K562 (cell line): ENCODE measurements around the gene SLC2A4.

Experiments used
- CTCF ChIP-seq, 3 experiments: IDR thresholded peaks in 2 of 3; conservative IDR thresholded peaks in 1 of 3; 2 replicates each; pipeline ENCODE4 v1.5.1; 2011 to 2012; ENCODE audit warnings: low read length in 3 of 3, mild to moderate bottlenecking in 3 of 3, control low read depth in 2 of 3, improper control_type of control experiment in 1 of 3, inconsistent platforms in 1 of 3, low read depth in 1 of 3, mixed read lengths in 1 of 3, moderate library complexity in 1 of 3; ENCODE audit not compliant: insufficient read depth in 2 of 3
- MAX ChIP-seq: sonication (generic); formaldehyde crosslinking; IDR thresholded peaks from 2 replicates; pipeline ENCODE4 v1.9.0; 2022; ENCODE audit warnings: mild to moderate bottlenecking, missing genetic modification reagents
- MAZ ChIP-seq, 2 experiments: fragments of 450-650 bp in 1 of 2; sonication (generic) in 1 of 2; formaldehyde crosslinking; IDR thresholded peaks in 1 of 2; conservative IDR thresholded peaks in 1 of 2; 2 replicates each; pipeline versions ENCODE4 v1.4.0 to v1.5.0; 2020; ENCODE audit warnings: mild to moderate bottlenecking in 1 of 2, missing genetic modification reagents in 1 of 2
- NFE2L1 ChIP-seq: fragments of 450-650 bp; IDR thresholded peaks from 2 replicates; pipeline ENCODE4 v1.6.1; 2016; ENCODE audit warnings: missing genetic modification characterization, low read depth, mild to moderate bottlenecking, missing compliant biosample characterization, moderate library complexity, borderline replicate concordance
- POLR2A ChIP-seq: fragments of 450-650 bp; conservative IDR thresholded peaks from 2 replicates; pipeline ENCODE4 v1.6.1; 2016
- POLR2AphosphoS5 ChIP-seq: IDR thresholded peaks from 2 replicates; pipeline ENCODE4 v1.6.1; 2011; ENCODE audit warnings: mild to moderate bottlenecking, low read depth, low read length, moderate library complexity; ENCODE audit not compliant: control insufficient read depth, insufficient read depth
- PRMT5 ChIP-seq: sonication (generic); formaldehyde crosslinking; IDR thresholded peaks from 2 replicates; pipeline ENCODE4 v1.5.0; 2020; ENCODE audit warnings: missing genetic modification reagents
- SMAD3 ChIP-seq: fragments of 450-650 bp; formaldehyde crosslinking; conservative IDR thresholded peaks from 2 replicates; pipeline ENCODE4 v1.4.0; 2020; ENCODE audit warnings: mild to moderate bottlenecking
- SMC3 ChIP-seq: conservative IDR thresholded peaks from 2 replicates; pipeline ENCODE4 v1.6.1; 2011; ENCODE audit warnings: low read depth, low read length, improper control_type of control experiment; ENCODE audit not compliant: insufficient read depth
- TCF7 ChIP-seq: sonication (generic); IDR thresholded peaks from 2 replicates; pipeline ENCODE4 v1.6.1; 2016; ENCODE audit warnings: antibody characterized with exemption, borderline replicate concordance
- ZBTB26 ChIP-seq: fragments of 450-650 bp; formaldehyde crosslinking; IDR thresholded peaks from 2 replicates; pipeline ENCODE4 v1.4.0; 2022; ENCODE audit warnings: missing genetic modification characterization
- ZC3H4 ChIP-seq: sonication (generic); formaldehyde crosslinking; IDR thresholded peaks from 2 replicates; pipeline ENCODE4 v1.9.0; 2021; ENCODE audit warnings: missing genetic modification reagents, borderline replicate concordance
- ZNF444 ChIP-seq: fragments of 250-450 bp; sonication (Bioruptor Pico); IDR thresholded peaks from 2 replicates; pipeline ENCODE4 v1.4.0; 2020; ENCODE audit warnings: mild to moderate bottlenecking, moderate library complexity
- ZNF551 ChIP-seq: fragments of 250-450 bp; sonication (Bioruptor Pico); IDR thresholded peaks from 2 replicates; pipeline ENCODE4 v1.5.0; 2021; ENCODE audit warnings: mild to moderate bottlenecking, moderate library complexity

DNA sequence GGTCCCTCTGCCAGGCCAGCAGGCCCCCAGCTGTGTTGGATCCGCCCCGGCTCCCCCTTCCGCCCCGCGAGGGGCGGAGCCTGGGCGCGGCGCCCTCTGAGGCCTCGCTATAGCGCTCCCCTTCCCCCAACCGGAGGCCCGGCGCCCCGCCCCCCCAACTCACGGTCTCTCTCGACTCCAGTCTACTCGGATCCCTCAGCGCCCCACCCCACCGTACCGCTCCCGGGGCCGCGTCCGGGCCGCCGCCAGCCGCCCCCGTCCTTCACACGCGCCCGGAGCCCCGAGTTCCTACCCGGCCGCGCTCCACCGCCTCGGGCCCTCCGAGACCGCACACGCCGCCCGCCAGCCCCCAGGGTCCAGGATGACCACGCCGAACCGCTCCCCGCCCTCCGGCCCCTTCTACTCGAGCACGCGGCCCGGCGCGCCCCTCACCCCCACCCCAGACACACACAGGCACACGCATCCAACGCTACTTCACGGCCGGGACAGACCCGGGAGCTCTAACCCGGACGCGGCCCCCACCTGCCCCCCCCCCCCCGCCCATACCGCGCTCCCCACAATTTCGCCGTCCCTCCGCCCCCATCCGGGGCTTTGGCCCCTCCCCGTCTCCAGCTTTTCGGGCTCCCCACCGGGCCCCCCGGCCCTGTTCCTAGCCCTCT, 43.6 kb upstream of the SLC2A4 start:
- TF ChIP-seq POLR2A (peak; percentile 55), PRMT5 (no peak), TCF7 (no peak), ZNF444 (CRISPR knock-in tag) (no peak), MAX (CRISPR knock-in tag) (peak; percentile 25; the same call in 1 of the 2 replicates), POLR2AphosphoS5 (no peak), ZC3H4 (no peak), CTCF (IDR thresholded peaks at IDR 0.05 in 2 of 3, conservative IDR thresholded peaks at IDR 0.05 in 1 of 3; ENCODE audit: insufficient read depth in 2 of 3, low read depth in 1 of 3, low read length in 3 of 3) (no peak), SMC3 (no peak), ZNF551 (CRISPR knock-in tag) (no peak), NFE2L1 (no peak), SMAD3 (CRISPR knock-in tag) (no peak), MAZ (CRISPR knock-in tag; conservative IDR thresholded peaks at IDR 0.05 in 1 of 2, IDR thresholded peaks at IDR 0.05 in 1 of 2) (peak; percentile 47 to 52; a peak in 2 of 4 replicates), ZBTB26 (CRISPR knock-in tag) (no peak)
